ENCODE results near the gene MAPK1. TPM values are rescaled to one million over a fixed set of nuclear protein-coding genes. Genes with fewer than 3 reads are reported as not detected.

The MAPK1 gene
- total RNA-seq, 2 experiments from 2014 or later = 39.6 to 79.8 TPM

- Histone ChIP-seq H3K36me3 (ENCODE audit: insufficient read depth, low read length) (peaks cover 23% of the 10 kb centered on the region), H3K9me3 (ENCODE audit: low read length) (no peaks in the 10 kb centered on the region), H3K4me3 (ENCODE audit: low read depth, low read length, poor library complexity, severe bottlenecking) (no peak overlapping the region), H3K27ac (ENCODE audit: low read depth, low read length, poor library complexity, severe bottlenecking) (no peak overlapping the region), H3K4me1 (ENCODE audit: insufficient read depth, low read length, poor library complexity, severe bottlenecking) (peaks cover 32% of the 10 kb centered on the region), H4K20me1 (ENCODE audit: insufficient read depth, low read length) (peaks cover 44% of the 10 kb centered on the region), H2AFZ (ENCODE audit: low read length) (no peak overlapping the region), H3K79me2 (ENCODE audit: insufficient read depth, low read depth, low read length) (peaks cover 100% of the 10 kb centered on the region), H3K4me2 (ENCODE audit: low read length) (no peak overlapping the region), H3K9me2 (ENCODE audit: insufficient read depth, low read length) (no peaks in the 10 kb centered on the region)
- intact Hi-C loops (cut with micrococcal nuclease; ENCODE audit: unreplicated experiment) = no loop called here
- TF ChIP-seq, protein P1, sequence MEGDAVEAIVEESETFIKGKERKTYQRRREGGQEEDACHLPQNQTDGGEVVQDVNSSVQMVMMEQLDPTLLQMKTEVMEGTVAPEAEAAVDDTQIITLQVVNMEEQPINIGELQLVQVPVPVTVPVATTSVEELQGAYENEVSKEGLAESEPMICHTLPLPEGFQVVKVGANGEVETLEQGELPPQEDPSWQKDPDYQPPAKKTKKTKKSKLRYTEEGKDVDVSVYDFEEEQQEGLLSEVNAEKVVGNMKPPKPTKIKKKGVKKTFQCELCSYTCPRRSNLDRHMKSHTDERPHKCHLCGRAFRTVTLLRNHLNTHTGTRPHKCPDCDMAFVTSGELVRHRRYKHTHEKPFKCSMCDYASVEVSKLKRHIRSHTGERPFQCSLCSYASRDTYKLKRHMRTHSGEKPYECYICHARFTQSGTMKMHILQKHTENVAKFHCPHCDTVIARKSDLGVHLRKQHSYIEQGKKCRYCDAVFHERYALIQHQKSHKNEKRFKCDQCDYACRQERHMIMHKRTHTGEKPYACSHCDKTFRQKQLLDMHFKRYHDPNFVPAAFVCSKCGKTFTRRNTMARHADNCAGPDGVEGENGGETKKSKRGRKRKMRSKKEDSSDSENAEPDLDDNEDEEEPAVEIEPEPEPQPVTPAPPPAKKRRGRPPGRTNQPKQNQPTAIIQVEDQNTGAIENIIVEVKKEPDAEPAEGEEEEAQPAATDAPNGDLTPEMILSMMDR (conservative IDR thresholded peaks at IDR 0.05; ENCODE audit: low read length) = no peak
- TF ChIP-seq EZH2phosphoT487 (IDR thresholded peaks at IDR 0.05; ENCODE audit: borderline replicate concordance, low read depth, low read length) = no peak
- ChIA-PET POLR2A (interaction anchor here (0.6 kb wide), 2 partner anchors 11 to 253 kb away, joined by 4 read pairs; partner anchors contain the start of gene MAPK1), CTCF (ENCODE audit: unreplicated experiment) (no interaction called here)
- no TSS peak for BruUV-seq (replicated peaks)
- DNase-seq (ENCODE audit: low spot score) = no peak
Observed at GRCh38 chr22:21856197-21856596, 11.2 kb downstream of the MAPK1 start.

DNA sequence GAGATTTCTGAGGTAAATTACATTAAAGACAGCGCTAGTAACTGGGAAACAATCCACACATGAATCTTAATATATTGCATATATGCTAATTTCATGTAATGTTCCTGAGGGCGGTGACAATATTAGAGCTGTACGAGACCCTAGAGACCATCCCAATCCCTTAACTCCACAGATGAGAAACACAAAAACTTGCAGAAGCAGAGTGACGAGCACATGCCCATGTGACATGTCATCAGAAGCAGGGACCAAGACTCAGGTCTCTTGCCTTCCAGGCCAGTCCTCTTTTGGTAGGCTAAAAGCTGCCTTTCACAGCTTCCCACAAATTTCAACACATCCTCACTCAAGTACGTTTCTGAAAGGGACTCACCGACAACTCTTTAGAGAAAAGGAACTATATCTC lies 11.8 kb downstream of the MAPK1 start:
- Histone ChIP-seq H4K20me1 (ENCODE audit: insufficient read depth, low read length) (peaks cover 43% of the 10 kb centered on the region), H3K4me1 (ENCODE audit: insufficient read depth, low read length, poor library complexity, severe bottlenecking) (peaks cover 32% of the 10 kb centered on the region), H3K79me2 (ENCODE audit: insufficient read depth, low read depth, low read length) (peaks cover 100% of the 10 kb centered on the region), H2AFZ (ENCODE audit: low read length) (no peak overlapping the region), H3K27ac (ENCODE audit: low read depth, low read length, poor library complexity, severe bottlenecking) (no peak overlapping the region), H3K4me3 (ENCODE audit: low read depth, low read length, poor library complexity, severe bottlenecking) (no peak overlapping the region), H3K36me3 (ENCODE audit: insufficient read depth, low read length) (peaks cover 24% of the 10 kb centered on the region), H3K9me2 (ENCODE audit: insufficient read depth, low read length) (no peaks in the 10 kb centered on the region), H3K9me3 (ENCODE audit: low read length) (no peaks in the 10 kb centered on the region), H3K4me2 (ENCODE audit: low read length) (no peak overlapping the region)
- intact Hi-C loops (cut with micrococcal nuclease; ENCODE audit: unreplicated experiment) = no loop called here
- ChIA-PET CTCF (ENCODE audit: unreplicated experiment) (no interaction called here), POLR2A (interaction anchor here (0.6 kb wide), 2 partner anchors 12 to 253 kb away, joined by 4 read pairs; partner anchors contain the start of gene MAPK1)
- BruUV-seq (replicated peaks) = no TSS peak
- TF ChIP-seq, protein P1 (conservative IDR thresholded peaks at IDR 0.05; ENCODE audit: low read length) = no peak
- TF ChIP-seq EZH2phosphoT487 (IDR thresholded peaks at IDR 0.05; ENCODE audit: borderline replicate concordance, low read depth, low read length) = no peak
- DNase-seq (ENCODE audit: low spot score) = no peak

GRCh38 chr22:21850660-21851059 lies 16.8 kb downstream of the MAPK1 start:
- BruUV-seq (replicated peaks) = no TSS peak
- no peak for DNase-seq (ENCODE audit: low spot score)
- peaks cover 94% of the 10 kb centered on the region for H3K79me2 ChIP-seq (ENCODE audit: insufficient read depth, low read depth, low read length)
- H4K20me1 ChIP-seq (ENCODE audit: insufficient read depth, low read length) = peaks cover 11% of the 10 kb centered on the region
- no peak overlapping the region for H2AFZ ChIP-seq (ENCODE audit: low read length)
- no peak overlapping the region for H3K4me3 ChIP-seq (ENCODE audit: low read depth, low read length, poor library complexity, severe bottlenecking)
- ChIA-PET CTCF (ENCODE audit: unreplicated experiment) (interaction anchor here (0.7 kb wide), 1 partner anchor 9 kb away, joined by 3 read pairs; no protein-coding TSS in a partner anchor), POLR2A (interaction anchor here (1.0 kb wide), 1 partner anchor 62 kb away, joined by 4 read pairs; no protein-coding TSS in a partner anchor)
- H3K4me2 ChIP-seq (ENCODE audit: low read length) = no peak overlapping the region
- H3K36me3 ChIP-seq (ENCODE audit: insufficient read depth, low read length) = peaks cover 31% of the 10 kb centered on the region
- peaks cover 4% of the 10 kb centered on the region for H3K4me1 ChIP-seq (ENCODE audit: insufficient read depth, low read length, poor library complexity, severe bottlenecking)
- H3K27ac ChIP-seq (ENCODE audit: low read depth, low read length, poor library complexity, severe bottlenecking) = no peak overlapping the region
- intact Hi-C loops (cut with micrococcal nuclease; ENCODE audit: unreplicated experiment) = no loop called here
- peaks cover 11% of the 10 kb centered on the region; the same call in 1 of the 2 replicates for H3K9me3 ChIP-seq (ENCODE audit: low read length)
- no peaks in the 10 kb centered on the region for H3K9me2 ChIP-seq (ENCODE audit: insufficient read depth, low read length)
- TF ChIP-seq, protein P1 (conservative IDR thresholded peaks at IDR 0.05; ENCODE audit: low read length) = no peak
- no peak for TF ChIP-seq EZH2phosphoT487 (IDR thresholded peaks at IDR 0.05; ENCODE audit: borderline replicate concordance, low read depth, low read length)
